Testis (tissue), 2 donors: ENCODE data around the gene MSL1.

Source experiments
- CTCF ChIP-seq, 3 experiments: fragments of 450-650 bp in 2 of 3; fragments of 200-600 bp in 1 of 3; sonication (generic) in 1 of 3; IDR thresholded peaks; one replicate each; pipeline ENCODE4 v1.5.1; 2016 to 2019; ENCODE audit warnings: antibody characterized with exemption in 3 of 3, mild to moderate bottlenecking in 2 of 3, moderate library complexity in 1 of 3
- POLR2A ChIP-seq: fragments of 450-650 bp; IDR thresholded peaks from one replicate; pipeline ENCODE4 v1.6.1; 2017; ENCODE audit warnings: antibody characterized with exemption, mild to moderate bottlenecking, moderate library complexity

GRCh38 chr17:40107522-40108174 lies 14.1 kb upstream of the MSL1 start:
- TF ChIP-seq CTCF (IDR thresholded peaks at IDR 0.05) (no peak), POLR2A (no peak)
